Duodenal mucosa (tissue), 2 donors: ENCODE measurements around the gene HIKESHI.
"Not testable (repeated sequence)": the region's sequence is repeated elsewhere in the genome, so short reads cannot be mapped to it uniquely, and the experiment has no call there.

ENCODE experiments used
- H3K27ac ChIP-seq: one replicate; pipeline ENCODE4 v1.7.0; 2013; ENCODE audit warnings: low read depth, low read length
- H3K27me3 ChIP-seq, 2 donors: one replicate each; pipeline ENCODE4 v1.7.0; 2013; ENCODE audit warnings: low read length in 2 of 2, control low read depth in 1 of 2; ENCODE audit not compliant: insufficient read depth in 2 of 2, control insufficient read depth in 1 of 2
- H3K36me3 ChIP-seq, 2 donors: one replicate each; pipeline ENCODE4 v1.7.0; 2013; ENCODE audit warnings: low read length in 2 of 2, control low read depth in 1 of 2; ENCODE audit not compliant: insufficient read depth in 2 of 2, control insufficient read depth in 1 of 2
- H3K4me1 ChIP-seq, 2 donors: one replicate each; pipeline ENCODE4 v1.7.0; 2013; ENCODE audit warnings: low read length in 2 of 2, control low read depth in 1 of 2; ENCODE audit not compliant: insufficient read depth in 2 of 2, control insufficient read depth in 1 of 2
- H3K4me3 ChIP-seq, 2 donors: one replicate each; pipeline ENCODE4 v1.7.0; 2013; ENCODE audit warnings: low read length in 2 of 2, low read depth in 1 of 2
- H3K9ac ChIP-seq, 2 donors: one replicate each; pipeline ENCODE4 v1.7.0; 2013; ENCODE audit warnings: low read length in 2 of 2, low read depth in 1 of 2
- H3K9me3 ChIP-seq, 2 donors: one replicate each; pipeline ENCODE4 v1.7.0; 2013; ENCODE audit warnings: low read length in 2 of 2, control low read depth in 1 of 2; ENCODE audit not compliant: control insufficient read depth in 1 of 2

Gene HIKESHI

DNA sequence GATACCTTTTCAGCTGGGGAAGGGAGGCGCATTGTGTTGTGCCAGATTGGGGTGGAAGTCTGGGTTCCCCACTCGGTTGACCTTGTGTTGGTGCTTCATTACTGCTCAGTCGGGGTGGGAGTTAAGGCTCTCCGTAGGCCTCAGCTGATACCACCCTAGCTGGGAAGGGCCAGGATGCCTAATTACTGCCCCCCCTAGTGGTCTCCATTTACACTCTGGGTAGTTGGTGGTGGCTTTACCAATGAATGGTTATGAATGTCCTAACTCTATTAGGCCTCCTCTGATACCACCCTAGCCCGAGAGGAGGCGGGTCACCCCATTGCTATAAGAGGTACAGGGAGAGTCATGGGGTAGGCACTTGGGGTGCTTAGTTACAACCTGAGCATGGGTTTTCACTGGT lies 27.5 kb upstream of the HIKESHI start:
- H3K4me3 ChIP-seq: no peak overlapping the region
- H3K27me3 ChIP-seq: no peaks in the 10 kb centered on the region
- no peaks in the 10 kb centered on the region for H3K4me1 ChIP-seq
- no peaks in the 10 kb centered on the region for H3K9me3 ChIP-seq
- H3K36me3 ChIP-seq: peaks cover 19 to 24% of the 10 kb centered on the region in 2 donors
- no peak overlapping the region for H3K9ac ChIP-seq
- H3K27ac ChIP-seq: no peak overlapping the region

DNA sequence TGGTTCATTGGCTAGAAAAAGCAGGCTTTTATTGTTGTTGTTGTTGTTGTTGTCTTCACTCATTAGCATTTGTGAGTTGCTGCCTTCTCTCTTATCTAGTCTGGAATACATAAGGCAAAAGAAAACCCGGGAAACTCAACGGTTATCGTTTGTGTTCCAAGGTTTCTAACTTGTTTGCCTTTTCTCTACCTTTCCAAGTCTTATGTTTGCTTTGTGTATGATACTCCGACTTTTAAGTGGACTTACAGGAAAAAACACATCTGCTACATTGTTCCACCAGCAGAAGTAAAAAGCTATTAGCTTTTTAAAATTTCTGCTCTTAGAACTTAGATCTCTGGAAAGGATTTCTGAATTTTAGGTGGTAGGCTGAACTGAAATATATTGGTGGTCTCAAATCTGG lies 27.0 kb upstream of the HIKESHI start:
- no peaks in the 10 kb centered on the region for H3K9me3 ChIP-seq
- no peaks in the 10 kb centered on the region for H3K4me1 ChIP-seq
- no peak overlapping the region for H3K4me3 ChIP-seq
- no peak overlapping the region for H3K9ac ChIP-seq
- H3K27ac ChIP-seq: no peak overlapping the region
- H3K36me3 ChIP-seq: peaks cover 15 to 25% of the 10 kb centered on the region in 2 donors
- H3K27me3 ChIP-seq: no peaks in the 10 kb centered on the region

DNA sequence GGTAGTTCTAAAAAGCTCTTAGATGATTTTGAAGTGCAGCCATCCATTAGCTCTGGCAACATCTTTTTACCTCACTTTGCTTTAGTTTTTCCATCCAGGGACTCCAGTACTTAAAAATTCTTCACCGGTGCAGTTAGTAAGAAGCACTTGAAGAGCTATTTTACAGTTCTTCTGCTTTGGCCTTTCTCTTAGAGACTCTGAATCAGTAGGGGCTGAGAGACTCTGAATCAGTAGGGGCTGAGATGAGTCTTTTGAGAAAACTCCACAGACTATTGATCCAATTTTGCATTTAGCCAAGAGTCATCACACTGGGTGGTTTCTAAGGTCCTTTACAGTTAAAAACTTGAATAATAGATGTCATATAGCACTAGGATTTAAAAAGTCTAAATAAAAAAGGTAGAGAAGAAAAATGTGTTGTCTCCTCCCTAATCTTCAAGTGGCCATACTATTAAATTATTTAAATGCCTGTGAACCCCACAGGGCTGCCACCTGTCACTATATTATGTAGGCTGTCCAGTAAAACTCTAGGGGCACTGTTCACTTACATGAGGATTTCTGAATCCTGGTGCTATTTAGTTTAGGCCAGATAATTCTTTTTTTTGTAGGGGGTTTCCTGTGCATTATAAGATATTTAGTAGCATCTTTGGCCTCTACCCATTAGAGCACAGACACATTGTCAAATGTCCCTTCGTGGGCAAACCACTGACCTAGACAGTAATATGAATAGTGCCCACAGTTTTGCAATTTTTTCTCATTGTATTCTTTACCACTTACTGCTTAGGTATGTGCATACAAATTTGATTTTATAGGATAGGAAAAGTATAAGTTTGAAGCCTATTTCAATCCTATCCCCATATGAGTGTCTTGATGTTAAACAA lies 26.3 kb upstream of the HIKESHI start:
- Histone ChIP-seq H3K4me3 (no peak overlapping the region), H3K9ac (no peak overlapping the region), H3K27me3 (no peaks in the 10 kb centered on the region), H3K27ac (no peak overlapping the region), H3K9me3 (no peaks in the 10 kb centered on the region), H3K4me1 (no peaks in the 10 kb centered on the region), H3K36me3 (peaks cover 15 to 28% of the 10 kb centered on the region in 2 donors)

DNA sequence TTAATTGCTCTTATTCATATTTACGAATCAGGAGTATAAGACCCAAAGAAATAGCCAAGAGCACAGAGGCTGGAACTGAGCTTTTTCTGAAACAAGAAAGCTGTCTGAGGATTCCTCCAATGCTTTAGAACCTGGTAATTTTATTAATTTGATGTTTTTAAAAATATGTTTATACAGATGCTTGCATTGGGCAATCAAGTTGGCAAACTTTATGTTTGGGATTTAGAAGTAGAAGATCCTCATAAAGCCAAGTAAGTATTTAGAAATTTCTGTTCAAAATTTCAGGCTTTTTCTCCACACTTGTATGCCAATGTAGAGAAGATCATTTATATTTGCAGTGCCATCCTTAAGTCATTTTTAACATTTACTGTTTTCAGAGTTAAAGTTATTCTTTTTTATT lies 24.3 kb upstream of the HIKESHI start:
- Histone ChIP-seq H3K27me3 (no peaks in the 10 kb centered on the region), H3K36me3 (peaks cover 15 to 28% of the 10 kb centered on the region in 2 donors), H3K9ac (no peak overlapping the region), H3K4me3 (no peak overlapping the region), H3K9me3 (no peaks in the 10 kb centered on the region), H3K4me1 (no peaks in the 10 kb centered on the region), H3K27ac (no peak overlapping the region)

DNA sequence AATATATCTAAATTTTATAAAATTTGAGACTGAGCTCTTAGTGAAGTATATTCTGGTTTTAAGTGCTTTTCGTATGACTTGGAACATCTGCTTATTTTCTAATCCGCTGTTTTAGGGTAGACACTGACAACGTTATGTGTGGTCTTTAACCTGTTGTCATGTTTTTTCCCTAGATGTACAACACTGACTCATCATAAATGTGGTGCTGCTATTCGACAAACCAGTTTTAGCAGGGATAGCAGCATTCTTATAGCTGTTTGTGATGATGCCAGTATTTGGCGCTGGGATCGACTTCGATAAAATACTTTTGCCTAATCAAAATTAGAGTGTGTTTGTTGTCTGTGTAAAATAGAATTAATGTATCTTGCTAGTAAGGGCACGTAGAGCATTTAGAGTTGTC lies 23.8 kb upstream of the HIKESHI start:
- H3K36me3 ChIP-seq: peaks cover 15 to 24% of the 10 kb centered on the region in 2 donors
- no peak overlapping the region for H3K9ac ChIP-seq
- H3K27ac ChIP-seq: no peak overlapping the region
- no peaks in the 10 kb centered on the region for H3K4me1 ChIP-seq
- no peak overlapping the region for H3K4me3 ChIP-seq
- H3K9me3 ChIP-seq: no peaks in the 10 kb centered on the region
- no peaks in the 10 kb centered on the region for H3K27me3 ChIP-seq

DNA sequence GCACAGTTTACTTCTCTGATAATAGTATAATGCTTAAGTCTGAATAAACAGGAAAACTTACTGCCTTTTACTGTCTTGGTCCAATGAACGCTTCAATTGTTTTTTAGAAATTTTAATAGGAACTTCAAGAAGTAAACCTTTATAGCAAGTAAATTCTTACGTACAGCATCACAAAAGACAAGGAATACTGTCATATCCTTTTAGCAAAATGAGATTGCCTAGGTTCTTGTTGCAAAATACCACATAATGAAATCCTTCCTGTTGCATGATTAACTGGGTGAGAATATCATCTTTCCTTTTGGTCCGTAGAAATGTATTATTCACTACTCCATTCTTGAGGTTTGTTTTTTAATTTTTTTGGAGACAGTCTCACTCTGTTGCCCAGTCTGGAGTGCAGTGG lies 22.3 kb upstream of the HIKESHI start:
- no peak overlapping the region for H3K4me3 ChIP-seq

DNA sequence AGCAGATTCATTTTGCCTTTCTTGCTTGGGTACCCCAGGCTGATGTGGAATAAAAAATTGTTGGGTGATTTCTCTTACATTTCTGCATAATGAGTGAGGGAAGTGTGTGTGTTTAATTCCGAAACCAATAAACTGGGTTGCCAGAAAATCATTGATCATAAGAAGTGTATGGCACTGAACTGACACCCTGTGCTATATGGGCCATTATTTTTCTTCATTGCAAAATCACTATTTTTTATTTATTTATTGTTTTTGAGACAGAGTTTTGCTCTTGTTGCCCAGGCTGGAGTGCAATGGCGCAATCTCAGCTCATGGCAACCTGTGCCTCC lies 14.6 kb upstream of the HIKESHI start:
- H3K27ac ChIP-seq: no peak overlapping the region
- no peaks in the 10 kb centered on the region for H3K9me3 ChIP-seq
- H3K36me3 ChIP-seq: peaks cover 0 to 7% of the 10 kb centered on the region in 2 donors
- no peak overlapping the region for H3K9ac ChIP-seq
- no peaks in the 10 kb centered on the region for H3K27me3 ChIP-seq
- H3K4me3 ChIP-seq: no peak overlapping the region
- H3K4me1 ChIP-seq: no peaks in the 10 kb centered on the region

More for the DNA sequence above, 22.3 kb upstream of the HIKESHI start:
- Histone ChIP-seq H3K9ac (no peak overlapping the region), H3K27me3 (no peaks in the 10 kb centered on the region), H3K4me1 (no peaks in the 10 kb centered on the region), H3K36me3 (peaks cover 15 to 28% of the 10 kb centered on the region in 2 donors), H3K27ac (no peak overlapping the region), H3K9me3 (no peaks in the 10 kb centered on the region)

DNA sequence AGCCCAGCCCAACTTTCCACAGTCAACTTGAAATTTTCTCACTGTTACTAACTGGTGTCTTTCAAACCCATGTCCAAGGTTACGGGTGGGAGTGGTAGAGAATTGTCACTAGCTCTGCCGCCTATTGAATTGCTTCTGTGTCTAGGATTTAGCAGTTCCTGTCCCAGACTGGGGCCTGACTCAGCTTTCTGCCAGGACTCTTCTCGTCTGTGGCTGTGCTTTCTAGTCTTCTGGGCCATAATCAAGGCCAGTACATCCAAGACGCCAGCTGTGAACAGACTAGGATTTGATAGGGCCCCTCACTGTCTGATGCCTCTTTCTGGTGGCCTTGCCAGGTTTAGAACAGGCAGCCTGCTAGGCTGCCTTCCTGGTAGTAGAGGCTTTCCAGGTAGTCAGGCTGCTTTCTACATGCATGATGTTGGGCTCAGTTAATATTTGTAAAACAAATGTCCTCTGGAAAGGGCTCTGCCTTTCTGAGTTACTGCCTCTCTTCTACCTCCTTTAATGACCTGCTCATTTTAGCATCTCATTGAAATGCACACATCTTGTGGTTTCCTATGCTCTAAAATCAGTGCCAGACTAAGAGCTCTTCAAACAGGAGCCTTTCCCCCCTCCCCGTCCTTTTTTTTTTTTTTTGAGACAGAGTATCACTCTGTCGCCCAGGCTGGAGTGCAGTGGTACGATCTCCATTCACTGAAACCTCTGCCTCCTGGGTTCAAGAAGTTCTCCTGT lies 13.1 kb upstream of the HIKESHI start:
- Histone ChIP-seq H3K36me3 (peaks cover 0 to 5% of the 10 kb centered on the region in 2 donors), H3K4me3 (no peak overlapping the region), H3K27ac (no peak overlapping the region), H3K9ac (no peak overlapping the region), H3K27me3 (no peaks in the 10 kb centered on the region), H3K9me3 (no peaks in the 10 kb centered on the region), H3K4me1 (no peaks in the 10 kb centered on the region)

DNA sequence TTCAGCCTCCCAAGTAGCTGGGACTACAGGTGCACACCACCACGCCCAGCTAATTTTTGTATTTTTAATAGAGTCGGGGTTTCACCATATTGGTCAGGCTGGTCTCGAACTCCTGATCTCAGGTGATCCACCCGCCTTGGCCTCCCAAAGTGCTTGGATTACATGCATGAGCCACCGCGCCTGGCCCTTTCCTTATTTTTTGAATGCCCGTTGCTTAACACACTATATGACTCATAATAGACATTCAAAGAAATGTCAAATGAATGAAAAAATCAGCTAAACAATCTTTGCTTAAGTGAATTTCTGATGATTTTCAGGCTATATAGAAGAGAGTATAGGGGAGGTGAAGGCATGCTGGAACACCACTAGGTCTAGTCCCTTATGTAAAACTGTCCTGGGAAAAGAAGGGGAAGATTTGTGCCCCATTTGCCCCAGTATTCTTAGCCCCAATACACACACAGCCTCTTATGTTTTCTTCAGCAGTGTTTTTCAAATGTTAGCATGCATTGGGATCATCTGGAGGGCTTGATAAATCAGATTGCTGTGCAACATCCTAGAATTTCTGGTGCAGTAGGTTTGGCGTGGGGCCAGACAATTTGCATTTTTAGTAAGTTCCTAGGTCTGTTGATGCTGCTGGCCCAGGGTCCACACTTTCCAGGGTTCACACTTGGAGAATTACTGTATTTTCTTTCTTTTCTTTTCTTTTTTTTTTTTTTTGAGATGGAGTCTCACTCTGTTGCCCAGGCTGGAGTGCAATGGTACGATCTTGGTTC lies 12.3 kb upstream of the HIKESHI start:
- not testable (repeated sequence) for H3K9me3 ChIP-seq, H3K27ac ChIP-seq, H3K4me1 ChIP-seq, H3K27me3 ChIP-seq, H3K9ac ChIP-seq, H3K4me3 ChIP-seq, H3K36me3 ChIP-seq
